HG03025 (cell line): Measurements from ENCODE around the gene RBMS1.

Experiments used
- ATAC-seq: cut with Tn5 transposase; IDR thresholded peaks from one replicate; pipeline ENCODE4 v1.9.1; 2021; ENCODE audit warnings: mild to moderate bottlenecking, moderate library complexity; ENCODE audit not compliant: unreplicated experiment, low FRiP score

RBMS1 gene

GRCh38 chr2:160417745-160418397, 75.7 kb downstream of the RBMS1 start:
- ATAC-seq = no peak

GRCh38 chr2:160415991-160416390, 77.6 kb downstream of the RBMS1 start:
- ATAC-seq = no peak

- ATAC-seq = no peak
Measured at GRCh38 chr2:160411955-160412354, 81.7 kb downstream of the RBMS1 start.

- ATAC-seq = no peak
Measured at GRCh38 chr2:160411167-160411566, 82.4 kb downstream of the RBMS1 start.

GRCh38 chr2:160409480-160409879, 84.1 kb downstream of the RBMS1 start:
- ATAC-seq = no peak

- ATAC-seq = no peak
Measured at GRCh38 chr2:160408959-160409291, 84.7 kb downstream of the RBMS1 start.

GRCh38 chr2:160408173-160408958, 85.2 kb downstream of the RBMS1 start:
- ATAC-seq = no peak

- no peak for ATAC-seq
Measured at GRCh38 chr2:160407393-160408172, 86.0 kb downstream of the RBMS1 start.

GRCh38 chr2:160406591-160407392, 86.8 kb downstream of the RBMS1 start:
- ATAC-seq = no peak

GRCh38 chr2:160405077-160405867, 88.3 kb downstream of the RBMS1 start:
- no peak for ATAC-seq

- no peak for ATAC-seq
Measured at GRCh38 chr2:160402997-160403979, 90.3 kb downstream of the RBMS1 start.

- no peak for ATAC-seq
Measured at GRCh38 chr2:160402501-160402900, 91.1 kb downstream of the RBMS1 start.

GRCh38 chr2:160401895-160402294, 91.7 kb downstream of the RBMS1 start:
- no peak for ATAC-seq

GRCh38 chr2:160399880-160400279, 93.7 kb downstream of the RBMS1 start:
- ATAC-seq = no peak

GRCh38 chr2:160397530-160397865, 96.1 kb downstream of the RBMS1 start:
- no peak for ATAC-seq

- peak; percentile 90 for ATAC-seq
Measured at GRCh38 chr2:160394153-160394552, 99.5 kb downstream of the RBMS1 start.

- ATAC-seq = no peak
Measured at GRCh38 chr2:160392201-160392600, 101.4 kb downstream of the RBMS1 start.

- ATAC-seq = no peak
Measured at GRCh38 chr2:160390544-160391455, 102.8 kb downstream of the RBMS1 start.
